Kidney (tissue), 14 donors: ENCODE results near the gene CAVIN2. TPM values are rescaled to one million over a fixed set of nuclear protein-coding genes. Genes with fewer than 3 reads are reported as not detected.

Source experiments
- DNase-seq, 5 donors: peaks; one replicate each; pipeline ENCODE4 v3.0.0-alpha.2; 2013 to 2020
- FAIRE-seq: peaks from 2 replicates; lab custom pipeline; 2012; peaks lifted over from hg19 to GRCh38; lab: Jason Lieb, UNC
- H3K27ac ChIP-seq, 2 donors: one replicate each; pipeline ENCODE4 v1.7.0; 2013; ENCODE audit warnings: low read depth in 2 of 2, low read length in 2 of 2, inconsistent platforms in 1 of 2
- H3K27me3 ChIP-seq: one replicate; pipeline ENCODE4 v1.7.1; 2013; ENCODE audit warnings: low read length, inconsistent platforms; ENCODE audit not compliant: control insufficient read depth, insufficient read depth
- H3K36me3 ChIP-seq, 3 donors: one replicate each; pipeline versions ENCODE4 v1.7.0 to v1.7.1; 2013; ENCODE audit warnings: low read length in 3 of 3, control low read depth in 1 of 3, inconsistent platforms in 1 of 3; ENCODE audit not compliant: insufficient read depth in 3 of 3, control insufficient read depth in 2 of 3
- H3K4me1 ChIP-seq, 3 donors: one replicate each; pipeline versions ENCODE4 v1.7.0 to v1.7.1; 2013; ENCODE audit warnings: low read length in 3 of 3, inconsistent platforms in 1 of 3, low read depth in 1 of 3; ENCODE audit not compliant: control insufficient read depth in 2 of 3, insufficient read depth in 2 of 3
- H3K4me3 ChIP-seq, 3 donors: one replicate each; pipeline versions ENCODE4 v1.7.0 to v1.8.1; 2013; ENCODE audit warnings: low read length in 3 of 3, control low read depth in 1 of 3, inconsistent platforms in 1 of 3
- H3K9ac ChIP-seq, 3 donors: one replicate each; pipeline versions ENCODE4 v1.7.0 to v1.7.1; 2013; ENCODE audit warnings: low read length in 3 of 3, control low read depth in 1 of 3, inconsistent platforms in 1 of 3
- H3K9me3 ChIP-seq, 3 donors: one replicate each; pipeline versions ENCODE4 v1.7.0 to v1.7.1; 2013; ENCODE audit warnings: low read length in 3 of 3, control low read depth in 1 of 3, inconsistent platforms in 1 of 3; ENCODE audit not compliant: control insufficient read depth in 2 of 3, insufficient read depth in 1 of 3
- CTCF ChIP-seq: IDR thresholded peaks from 3 replicates; pipeline ENCODE4 v1.5.1; 2012; ENCODE audit warnings: mild to moderate bottlenecking, moderate library complexity, borderline replicate concordance; ENCODE audit not compliant: insufficient read depth; ENCODE audit errors: extremely low read depth
- intact Hi-C: fragments of 100-400 bp; cut with DNase I; formaldehyde crosslinking; loops from one replicate; pipeline ENCODE4 v1.11.1; 2022
- polyA plus RNA-seq: library from polyadenylated mRNA; stranded (reverse); fragments of 350-450 nt; fragmentation: Illumina TruSeq; extraction: RNeasy Lipid Tissue Mini Kit (QIAGEN cat#74804); gene quantifications from one replicate; pipeline ENCODE4 v1.2.3, GENCODE V29; 2014; ENCODE audit warnings: low read depth, low replicate concordance; ENCODE audit not compliant: insufficient read depth
- total RNA-seq: library from RNA; stranded (reverse); fragmentation: NEBNext Ultra II Directional; extraction: Animal tissue kit (Norgen Biotek cat#: 25700); gene quantifications from one replicate; pipeline ENCODE4 v1.2.1, GENCODE V29; 2021
- donor health status: control.
- donor health status: control.
- donor health status: control.
- donor health status: control.
- donor health status: control.
- donor health status: DM: yes; HTN: yes; CAD: no.
- donor health status: Normal renal cell carcinoma (clear cell type).

The CAVIN2 gene
- total and polyA plus RNA-seq, 2 donors from 2014 or later: 17.9 to 55.0 TPM

GRCh38 chr2:191860760-191861466 lies 14.0 kb upstream of the CAVIN2 start:
- FAIRE-seq (no peak), DNase-seq (no peak)
- Histone ChIP-seq H3K36me3 (no peaks in the 10 kb centered on the region), H3K4me3 (no peak overlapping the region), H3K27ac (no peak overlapping the region), H3K9ac (no peak overlapping the region), H3K9me3 (no peaks in the 10 kb centered on the region), H3K27me3 (no peaks in the 10 kb centered on the region), H3K4me1 (peaks cover 0 to 7% (median 0%) of the 10 kb centered on the region in 3 donors)
- no peak for TF ChIP-seq CTCF
- intact Hi-C loops: no loop called here

GRCh38 chr2:191859681-191860080 lies 12.8 kb upstream of the CAVIN2 start:
- Histone ChIP-seq H3K36me3 (no peaks in the 10 kb centered on the region), H3K27ac (no peak overlapping the region), H3K4me1 (peaks cover 0 to 1% (median 0%) of the 10 kb centered on the region in 3 donors), H3K4me3 (no peak overlapping the region), H3K9ac (no peak overlapping the region), H3K27me3 (no peaks in the 10 kb centered on the region), H3K9me3 (no peaks in the 10 kb centered on the region)
- no peak for TF ChIP-seq CTCF
- intact Hi-C loops: no loop called here
- FAIRE-seq: no peak
- DNase-seq: no peak

- Histone ChIP-seq H3K4me3 (no peak overlapping the region), H3K27ac (no peak overlapping the region), H3K27me3 (no peaks in the 10 kb centered on the region), H3K4me1 (peaks cover 0 to 2% (median 0%) of the 10 kb centered on the region in 3 donors), H3K9ac (no peak overlapping the region), H3K36me3 (no peaks in the 10 kb centered on the region), H3K9me3 (no peaks in the 10 kb centered on the region)
- DNase-seq (no peak), FAIRE-seq (no peak)
- no peak for TF ChIP-seq CTCF
- intact Hi-C loops: no loop called here
Observed at GRCh38 chr2:191857886-191858285, 11.0 kb upstream of the CAVIN2 start.
